B cell (primary cell): ENCODE measurements around the gene LRBA. TPM values are rescaled to one million over a fixed set of nuclear protein-coding genes. Genes with fewer than 3 reads are reported as not detected.

Experiments used
- ATAC-seq: fragments of 200-7000 bp; cut with Tn5 transposase; one replicate; pipeline ENCODE4 v1.10.0; 2021; ENCODE audit warnings: low read depth, mild to moderate bottlenecking, moderate number of reproducible peaks, moderate library complexity
- CTCF ChIA-PET: fragments of 350-600 bp; sonication (Branson Sonifier 250); formaldehyde crosslinking; loops from one replicate; lab custom pipeline; 2021; ENCODE audit warnings: antibody characterized with exemption, inconsistent platforms; lab: Charles Lee
- POLR2A ChIA-PET: fragments of 350-600 bp; sonication (Branson Sonifier 250); formaldehyde crosslinking; loops from one replicate; lab custom pipeline; 2021; ENCODE audit warnings: antibody characterized with exemption; lab: Charles Lee
- DNase-seq: peaks from one replicate; pipeline ENCODE4 v3.0.0; 2013
- H2AFZ ChIP-seq: 2 replicates; pipeline ENCODE4 v1.6.1; 2012; ENCODE audit warnings: mild to moderate bottlenecking, low read depth, low read length; ENCODE audit not compliant: insufficient read depth, poor library complexity, severe bottlenecking
- H3K27ac ChIP-seq, 2 donors: 1 replicate in 1 of 2; 2 replicates in 1 of 2; pipeline ENCODE4 v1.5.1; 2012 to 2013; ENCODE audit warnings: low read length in 2 of 2, mild to moderate bottlenecking in 2 of 2, moderate library complexity in 1 of 2
- H3K27me3 ChIP-seq, 4 experiments: fragments of 200-600 bp in 1 of 4; sonication (generic) in 1 of 4; replicated peaks in 1 of 4; 1 replicate in 2 of 4; 2 replicates in 2 of 4; pipeline versions ENCODE4 v1.6.1 to v1.7.0; 2013 to 2016; ENCODE audit warnings: low read length in 3 of 4, mild to moderate bottlenecking in 2 of 4, mixed read lengths in 1 of 4, moderate library complexity in 1 of 4; ENCODE audit not compliant: insufficient read depth in 4 of 4, control insufficient read depth in 3 of 4; ENCODE audit errors: control extremely low read depth in 1 of 4
- H3K36me3 ChIP-seq, 2 experiments: replicated peaks in 1 of 2; 1 replicate in 1 of 2; 2 replicates in 1 of 2; pipeline versions ENCODE4 v1.6.1 to v1.7.1; 2013; ENCODE audit warnings: low read length in 1 of 2; ENCODE audit not compliant: insufficient read depth in 2 of 2, control insufficient read depth in 1 of 2; ENCODE audit errors: control extremely low read depth in 1 of 2, extremely low read depth in 1 of 2
- H3K4me1 ChIP-seq, 2 donors: fragments of 200-600 bp in 1 of 2; sonication (generic) in 1 of 2; 1 replicate in 1 of 2; 2 replicates in 1 of 2; pipeline versions ENCODE4 v1.5.1 to v1.6.1; 2013 to 2017; ENCODE audit warnings: low read length in 2 of 2; ENCODE audit not compliant: control insufficient read depth in 2 of 2, insufficient read depth in 2 of 2
- H3K4me2 ChIP-seq: replicated peaks from 2 replicates; pipeline ENCODE3; 2012; ENCODE audit warnings: mild to moderate bottlenecking, low read depth, low read length; ENCODE audit not compliant: poor library complexity, severe bottlenecking
- H3K4me3 ChIP-seq, 5 experiments: fragments of 200-600 bp in 1 of 5; sonication (generic) in 1 of 5; 1 replicate in 3 of 5; 2 replicates in 2 of 5; pipeline versions ENCODE4 v1.5.1 to v1.7.0; 2011 to 2016; ENCODE audit warnings: low read length in 4 of 5, mild to moderate bottlenecking in 4 of 5, low read depth in 2 of 5, control low read depth in 1 of 5, moderate library complexity in 1 of 5; ENCODE audit not compliant: insufficient read depth in 1 of 5; ENCODE audit errors: control extremely low read depth in 1 of 5, extremely low read depth in 1 of 5
- H3K79me2 ChIP-seq: fragments of 200-600 bp; sonication (generic); one replicate; pipeline ENCODE4 v1.6.0; 2016; ENCODE audit warnings: low read length; ENCODE audit not compliant: control insufficient read depth, insufficient read depth
- H3K9ac ChIP-seq: fragments of 200-600 bp; sonication (generic); 2 replicates; pipeline ENCODE4 v1.6.1; 2017; ENCODE audit warnings: mild to moderate bottlenecking, low read length, moderate library complexity
- H3K9me3 ChIP-seq, 3 donors: one replicate each; pipeline versions ENCODE4 v1.6.1 to v1.7.1; 2013; ENCODE audit warnings: low read length in 2 of 3; ENCODE audit not compliant: control insufficient read depth in 2 of 3, insufficient read depth in 1 of 3; ENCODE audit errors: control extremely low read depth in 1 of 3
- H4K20me1 ChIP-seq: 2 replicates; pipeline ENCODE4 v1.6.0; 2012; ENCODE audit warnings: mild to moderate bottlenecking, low read length; ENCODE audit not compliant: insufficient read depth, control insufficient read depth, poor library complexity, severe bottlenecking
- H3K27ac Mint-ChIP-seq: one replicate; pipeline ENCODE4 v1.8.0; 2021; ENCODE audit warnings: mixed read lengths
- H3K27me3 Mint-ChIP-seq: one replicate; pipeline ENCODE4 v1.8.0; 2021; ENCODE audit warnings: mixed read lengths
- H3K4me1 Mint-ChIP-seq: one replicate; pipeline ENCODE4 v1.8.0; 2021; ENCODE audit warnings: mixed read lengths
- H3K4me3 Mint-ChIP-seq: one replicate; pipeline ENCODE4 v1.8.0; 2021; ENCODE audit warnings: mixed read lengths
- H3K9me3 Mint-ChIP-seq: one replicate; pipeline ENCODE4 v1.8.0; 2022; ENCODE audit warnings: mixed read lengths; ENCODE audit not compliant: insufficient read depth
- CTCF ChIP-seq: fragments of 200-600 bp; IDR thresholded peaks from one replicate; pipeline ENCODE4 v1.8.0; 2022; ENCODE audit warnings: antibody characterized with exemption, mild to moderate bottlenecking
- EZH2 ChIP-seq: IDR thresholded peaks from 2 replicates; pipeline ENCODE4 v1.6.1; 2012; ENCODE audit warnings: borderline replicate concordance, low read depth, mild to moderate bottlenecking, moderate library complexity, low read length; ENCODE audit not compliant: insufficient read depth, poor library complexity, severe bottlenecking
- WGBS: methylation state at CpG from one replicate; pipeline ENCODE4 v1.1.5; 2013; ENCODE audit warnings: missing lambda C conversion rate; ENCODE audit not compliant: insufficient coverage; 5-methylcytosine and 5-hydroxymethylcytosine counted together
- intact Hi-C: fragments of 100-400 bp; cut with micrococcal nuclease; formaldehyde crosslinking; loops from one replicate; pipeline ENCODE4 v1.10.0; 2022
- polyA plus RNA-seq: library from polyadenylated mRNA; depleted of rRNA; stranded (reverse); fragments of >200 nt; gene quantifications from 2 replicates; pipeline ENCODE4 v1.2.3, GENCODE V29; 2012
- total RNA-seq, 2 donors: library from RNA; stranded (reverse); fragments of 120-200 nt in 1 of 2; gene quantifications; 1 replicate in 1 of 2; 2 replicates in 1 of 2; pipeline versions ENCODE4 v1.2.3 to v1.2.4, GENCODE V29; 2013 to 2022

The LRBA gene
- total and polyA plus RNA-seq, 2 donors (not counting 1 experiment from before 2014, with no cell fraction given): 17.5 to 86.7 TPM

- intact Hi-C loops: no loop called here
- H3K27ac ChIP-seq: no peak overlapping the region
- H3K27ac Mint-ChIP-seq: no peak overlapping the region
Observed at GRCh38 chr4:150264595-150265161, 750.4 kb downstream of the LRBA start.

GRCh38 chr4:150262611-150263010 lies 752.5 kb downstream of the LRBA start:
- Mint-ChIP-seq H3K27me3 (no peaks in the 10 kb centered on the region), H3K4me3 (no peak overlapping the region), H3K9me3 (no peaks in the 10 kb centered on the region), H3K27ac (no peak overlapping the region), H3K4me1 (no peaks in the 10 kb centered on the region)
- POLR2A ChIA-PET: no interaction called here
- CTCF ChIA-PET: no interaction called here
- H3K9ac ChIP-seq: no peak overlapping the region
- peaks cover 3 to 20% of the 10 kb centered on the region in 2 experiments for H3K36me3 ChIP-seq
- 97% methylated on average over 6 of the region's 6 CpGs for WGBS
- intact Hi-C loops: no loop called here
- no peaks in the 10 kb centered on the region for H4K20me1 ChIP-seq
- no peaks in the 10 kb centered on the region for H3K9me3 ChIP-seq
- H3K4me3 ChIP-seq: no peak overlapping the region
- TF ChIP-seq EZH2: no peak
- TF ChIP-seq CTCF: no peak
- H3K4me1 ChIP-seq: no peaks in the 10 kb centered on the region
- ATAC-seq (no peak), DNase-seq (no peak)
- H3K79me2 ChIP-seq: no peaks in the 10 kb centered on the region
- no peak overlapping the region for H2AFZ ChIP-seq
- H3K4me2 ChIP-seq: no peak overlapping the region
- no peak overlapping the region for H3K27ac ChIP-seq
- H3K27me3 ChIP-seq: no peaks in the 10 kb centered on the region

More at GRCh38 chr4:150264595-150265161, 750.4 kb downstream of the LRBA start:
- 100% methylated on average over 2 of the region's 6 CpGs for WGBS
- no peak for TF ChIP-seq EZH2
- no peak for TF ChIP-seq CTCF
- Histone ChIP-seq H3K4me2 (no peak overlapping the region), H3K9ac (no peak overlapping the region), H3K27me3 (no peaks in the 10 kb centered on the region), H3K4me1 (no peaks in the 10 kb centered on the region), H3K79me2 (no peaks in the 10 kb centered on the region), H2AFZ (no peak overlapping the region), H3K36me3 (peaks cover 3 to 26% of the 10 kb centered on the region in 2 experiments), H4K20me1 (no peaks in the 10 kb centered on the region), H3K9me3 (no peaks in the 10 kb centered on the region), H3K4me3 (no peak overlapping the region)
- ChIA-PET CTCF (no interaction called here), POLR2A (no interaction called here)
- Mint-ChIP-seq H3K27me3 (no peaks in the 10 kb centered on the region), H3K4me1 (no peaks in the 10 kb centered on the region), H3K9me3 (no peaks in the 10 kb centered on the region), H3K4me3 (no peak overlapping the region)
- DNase-seq: no peak
- no peak for ATAC-seq
